HG03095 (cell line): ENCODE measurements around the gene LMTK2.
A peak's percentile ranks its signal among the peaks of the same experiment; 100 is the strongest.

Source experiments
- ATAC-seq: cut with Tn5 transposase; IDR thresholded peaks from one replicate; pipeline ENCODE4 v1.9.1; 2021; ENCODE audit warnings: moderate library complexity; ENCODE audit not compliant: unreplicated experiment

The LMTK2 gene

GRCh38 chr7:98252425-98253054 lies 145.9 kb downstream of the LMTK2 start:
- ATAC-seq = peak; percentile 26

DNA sequence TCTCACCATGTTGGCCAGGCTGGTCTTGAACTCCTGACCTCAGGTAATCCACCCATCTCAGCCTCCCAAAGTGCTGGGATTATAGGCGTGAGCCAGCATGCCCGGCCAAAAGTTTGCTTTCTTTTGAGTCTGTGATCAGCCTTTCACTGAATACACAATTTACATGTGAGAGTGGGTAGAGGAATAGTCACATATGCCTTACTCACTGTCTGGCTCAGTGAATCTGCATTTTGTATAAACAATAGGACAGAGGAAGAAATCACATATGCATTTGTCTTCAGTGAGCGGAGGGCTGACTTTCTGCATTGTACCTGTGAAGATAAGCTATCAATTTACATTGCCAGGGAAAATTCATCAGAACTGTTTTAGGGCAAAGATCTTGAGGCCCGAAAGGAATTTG lies 147.9 kb downstream of the LMTK2 start:
- no peak for ATAC-seq

GRCh38 chr7:98254951-98255610 lies 148.4 kb downstream of the LMTK2 start:
- ATAC-seq = no peak

GRCh38 chr7:98256431-98256830 lies 149.8 kb downstream of the LMTK2 start:
- no peak for ATAC-seq

DNA sequence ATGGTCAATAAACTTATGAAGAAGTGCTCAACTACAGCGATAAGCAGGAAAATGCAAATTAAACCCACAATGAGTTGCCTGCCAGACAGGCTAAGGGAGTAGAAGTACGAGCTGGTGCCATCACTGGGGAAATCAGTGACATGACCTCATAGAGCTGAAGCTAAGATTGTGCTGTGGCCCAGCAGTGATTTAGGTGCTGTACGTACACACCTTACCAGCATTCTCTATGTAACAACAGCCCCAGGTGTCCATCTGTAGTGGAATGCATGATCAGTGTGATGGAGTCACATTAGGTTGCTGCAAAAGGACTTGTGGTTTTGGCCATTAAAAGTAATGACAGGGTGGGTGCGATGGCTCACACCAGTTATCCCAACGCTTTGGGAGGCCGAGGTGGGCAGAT lies 151.0 kb downstream of the LMTK2 start:
- no peak for ATAC-seq
